ENCODE results near the gene TFRC.
"Not testable (repeated sequence)": the region's sequence is repeated elsewhere in the genome, so short reads cannot be mapped to it uniquely, and the experiment has no call there.

The TFRC gene

GRCh38 chr3:196063456-196063855 is 18.4 kb downstream of the TFRC start:
- TF ChIP-seq CTCF (IDR thresholded peaks at IDR 0.05; ENCODE audit: low read depth, low read length, missing control alignments): no peak
- no peak for DNase-seq (ENCODE audit: extremely low read depth, low read depth)
- H3K4me3 ChIP-seq (replicated peaks; ENCODE audit: low read depth, low read length): no peak overlapping the region

- no peak for DNase-seq (ENCODE audit: extremely low read depth, low read depth)
- no peak overlapping the region for H3K4me3 ChIP-seq (replicated peaks; ENCODE audit: low read depth, low read length)
- no peak for TF ChIP-seq CTCF (IDR thresholded peaks at IDR 0.05; ENCODE audit: low read depth, low read length, missing control alignments)
These were observed 18.8 kb downstream of the TFRC start for GRCh38 chr3:196063049-196063448.

- DNase-seq (ENCODE audit: extremely low read depth, low read depth): no peak
- no peak for TF ChIP-seq CTCF (IDR thresholded peaks at IDR 0.05; ENCODE audit: low read depth, low read length, missing control alignments)
- no peak overlapping the region for H3K4me3 ChIP-seq (replicated peaks; ENCODE audit: low read depth, low read length)
These were observed 21.1 kb downstream of the TFRC start for GRCh38 chr3:196060834-196061233.

- DNase-seq (ENCODE audit: extremely low read depth, low read depth): no peak
- no peak overlapping the region for H3K4me3 ChIP-seq (replicated peaks; ENCODE audit: low read depth, low read length)
- no peak for TF ChIP-seq CTCF (IDR thresholded peaks at IDR 0.05; ENCODE audit: low read depth, low read length, missing control alignments)
These were observed 24.0 kb downstream of the TFRC start for GRCh38 chr3:196057760-196058331.

- not testable (repeated sequence) for DNase-seq (ENCODE audit: extremely low read depth, low read depth); H3K4me3 ChIP-seq (replicated peaks; ENCODE audit: low read depth, low read length)
These were observed 25.5 kb downstream of the TFRC start for GRCh38 chr3:196056371-196056770.

- DNase-seq (ENCODE audit: extremely low read depth, low read depth): no peak
- H3K4me3 ChIP-seq (replicated peaks; ENCODE audit: low read depth, low read length): no peak overlapping the region
- no peak for TF ChIP-seq CTCF (IDR thresholded peaks at IDR 0.05; ENCODE audit: low read depth, low read length, missing control alignments)
These were observed 26.1 kb downstream of the TFRC start for GRCh38 chr3:196055683-196056270.

- no peak for DNase-seq (ENCODE audit: extremely low read depth, low read depth)
- TF ChIP-seq CTCF (IDR thresholded peaks at IDR 0.05; ENCODE audit: low read depth, low read length, missing control alignments): no peak
- no peak overlapping the region for H3K4me3 ChIP-seq (replicated peaks; ENCODE audit: low read depth, low read length)
These were observed 26.6 kb downstream of the TFRC start for GRCh38 chr3:196055240-196055639.

All from HFF-Myc (cell line).